Measurements from ENCODE around the gene PPP2R3A.

Gene PPP2R3A

DNA sequence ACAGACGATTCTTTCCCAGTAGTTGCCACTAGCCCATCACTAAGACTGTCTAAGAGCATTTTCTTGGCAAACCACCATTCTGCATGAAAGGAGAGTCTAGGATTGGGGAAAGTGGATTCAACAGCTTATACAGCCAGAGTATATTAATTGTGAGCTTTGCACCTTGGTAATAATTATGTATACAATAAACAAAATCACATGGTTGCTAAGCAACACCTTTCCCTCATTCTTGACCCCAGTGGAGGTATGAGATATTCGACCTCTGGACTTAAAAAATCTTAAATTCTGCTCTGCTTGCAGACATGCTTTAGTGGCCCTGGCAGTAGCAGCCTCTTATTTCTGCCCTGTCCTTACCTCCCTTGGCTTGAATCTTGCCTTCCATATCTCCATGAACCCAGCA lies 73.1 kb downstream of the PPP2R3A start:
- Histone ChIP-seq H3K27ac (no peak overlapping the region), H3K9me3 (replicated peaks in 1 of 11) (peaks cover 5 to 28% (median 12%) of the 10 kb centered on the region in 11 experiments; a peak in 17 of 22 replicates), H3K36me3 (no peaks in the 10 kb centered on the region), H3K27me3 (no peaks in the 10 kb centered on the region), H3K4me1 (peaks cover 0 to 6% (median 0%) of the 10 kb centered on the region in 10 experiments; a peak in 3 of 20 replicates), H3K4me2 (no peak overlapping the region), H3K4me3 (no peak overlapping the region), H3K9ac (no peak overlapping the region), H4K20me1 (no peaks in the 10 kb centered on the region)
- no peak for TF ChIP-seq Cebpa-rat (IDR thresholded peaks at IDR 0.05)

DNA sequence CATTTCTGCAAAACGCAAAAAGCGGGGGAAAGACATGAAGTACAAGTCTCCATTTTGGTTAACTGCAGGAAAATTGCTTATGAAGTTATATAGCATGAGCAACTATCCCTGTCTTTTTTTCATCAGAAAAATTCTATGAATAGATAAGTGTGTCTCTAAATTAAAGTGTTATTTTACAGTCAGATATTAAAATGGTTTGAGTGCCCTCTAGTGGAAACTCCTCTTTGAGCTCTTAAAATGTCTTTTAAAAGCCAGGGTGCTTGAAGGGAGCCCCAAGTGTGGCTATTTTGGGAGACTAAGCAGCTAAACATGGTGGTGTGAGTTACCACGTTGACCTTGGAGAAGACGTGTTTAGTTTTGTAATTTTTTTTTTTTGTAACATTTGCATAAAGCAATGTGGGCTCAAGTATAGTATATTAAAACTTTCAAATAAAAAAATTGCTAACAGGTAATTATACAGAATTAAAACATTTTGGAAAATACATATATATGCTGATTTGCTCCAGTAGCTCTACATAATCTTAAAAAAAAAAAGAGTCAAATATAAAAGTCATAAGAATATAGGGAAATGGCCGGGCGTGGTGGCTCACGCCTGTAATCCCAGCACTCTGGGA lies 77.2 kb downstream of the PPP2R3A start:
- TF ChIP-seq Cebpa-rat (IDR thresholded peaks at IDR 0.05), result no peak
- Histone ChIP-seq H3K9ac (no peak overlapping the region), H3K4me3 (no peak overlapping the region)

GRCh38 chr3:136044980-136045745 lies 79.6 kb downstream of the PPP2R3A start:
- Histone ChIP-seq H3K4me3 (no peak overlapping the region), H3K4me2 (no peak overlapping the region), H4K20me1 (no peaks in the 10 kb centered on the region), H3K4me1 (peaks cover 0 to 6% (median 0%) of the 10 kb centered on the region in 10 experiments; a peak in 4 of 20 replicates), H3K27ac (no peak overlapping the region), H3K9me3 (replicated peaks in 1 of 11) (no peaks in the 10 kb centered on the region), H3K9ac (no peak overlapping the region), H3K27me3 (no peaks in the 10 kb centered on the region), H3K36me3 (no peaks in the 10 kb centered on the region)
- no peak for TF ChIP-seq Cebpa-rat (IDR thresholded peaks at IDR 0.05)

More for the DNA sequence above, 77.2 kb downstream of the PPP2R3A start:
- peaks cover 0 to 6% (median 0%) of the 10 kb centered on the region in 10 experiments; a peak in 3 of 20 replicates for H3K4me1 ChIP-seq
- H3K4me2 ChIP-seq, result no peak overlapping the region
- no peaks in the 10 kb centered on the region for H3K9me3 ChIP-seq (replicated peaks in 1 of 11)
- H3K27ac ChIP-seq, result no peak overlapping the region
- no peaks in the 10 kb centered on the region for H3K27me3 ChIP-seq
- H3K36me3 ChIP-seq, result no peaks in the 10 kb centered on the region
- no peaks in the 10 kb centered on the region for H4K20me1 ChIP-seq

DNA sequence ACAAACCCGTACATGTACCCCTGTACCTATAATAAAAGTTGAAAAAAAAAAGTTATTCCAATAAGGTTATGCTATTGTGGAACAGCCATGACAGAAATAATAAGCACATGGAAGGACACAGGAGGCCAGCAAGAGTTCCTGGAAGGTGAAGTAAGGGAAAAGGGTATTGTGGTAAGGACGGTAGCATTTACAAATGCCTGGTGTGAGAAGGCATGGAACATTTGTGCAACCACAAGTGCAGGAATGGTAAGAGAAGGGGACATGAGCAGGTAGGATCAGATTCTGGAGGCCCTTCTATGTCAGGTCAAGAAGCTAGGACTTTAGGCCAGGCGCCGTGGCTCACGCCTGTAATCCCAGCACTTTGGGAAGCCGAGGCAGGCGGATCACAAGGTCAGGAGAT lies 82.5 kb downstream of the PPP2R3A start:
- peaks cover 0 to 6% (median 0%) of the 10 kb centered on the region in 10 experiments; a peak in 2 of 20 replicates for H3K4me1 ChIP-seq
- H3K9me3 ChIP-seq (replicated peaks in 1 of 11), result no peaks in the 10 kb centered on the region
- no peaks in the 10 kb centered on the region for H3K27me3 ChIP-seq
- no peak for TF ChIP-seq Cebpa-rat (IDR thresholded peaks at IDR 0.05)
- no peaks in the 10 kb centered on the region for H3K36me3 ChIP-seq
- H3K27ac ChIP-seq, result no peak overlapping the region
- H3K9ac ChIP-seq, result no peak overlapping the region
- H3K4me3 ChIP-seq, result no peak overlapping the region
- no peak overlapping the region for H3K4me2 ChIP-seq
- no peaks in the 10 kb centered on the region for H4K20me1 ChIP-seq

DNA sequence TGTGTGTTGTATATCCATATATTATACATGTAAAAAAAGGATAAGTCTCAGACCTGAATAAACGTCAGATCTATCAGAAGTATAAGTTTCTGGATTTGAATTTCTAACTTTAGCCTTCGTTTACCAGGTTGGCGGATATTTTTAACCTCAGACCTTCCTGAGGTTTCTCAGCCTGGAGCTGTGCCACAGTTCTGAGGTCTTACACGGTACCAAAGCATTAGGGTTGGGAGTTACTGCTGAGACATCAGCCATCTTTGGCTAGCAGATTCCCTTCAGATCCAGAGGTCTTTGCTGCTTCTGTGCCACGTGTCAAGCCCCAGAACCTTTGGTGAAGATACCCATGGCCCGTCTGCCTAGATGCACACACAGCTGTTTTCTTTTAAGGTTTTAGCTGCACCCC lies 84.7 kb downstream of the PPP2R3A start:
- no peak overlapping the region for H3K27ac ChIP-seq
- peaks cover 0 to 6% (median 0%) of the 10 kb centered on the region in 10 experiments; a peak in 2 of 20 replicates for H3K4me1 ChIP-seq
- peak overlapping the region in 1 of 11 experiments; percentile 16; a peak in 1 of 22 replicates for H3K4me2 ChIP-seq
- H3K36me3 ChIP-seq, result no peaks in the 10 kb centered on the region
- no peaks in the 10 kb centered on the region for H3K27me3 ChIP-seq
- no peak overlapping the region for H3K4me3 ChIP-seq
- no peaks in the 10 kb centered on the region for H3K9me3 ChIP-seq (replicated peaks in 1 of 11)
- H4K20me1 ChIP-seq, result no peaks in the 10 kb centered on the region
- TF ChIP-seq Cebpa-rat (IDR thresholded peaks at IDR 0.05), result no peak
- H3K9ac ChIP-seq, result no peak overlapping the region

DNA sequence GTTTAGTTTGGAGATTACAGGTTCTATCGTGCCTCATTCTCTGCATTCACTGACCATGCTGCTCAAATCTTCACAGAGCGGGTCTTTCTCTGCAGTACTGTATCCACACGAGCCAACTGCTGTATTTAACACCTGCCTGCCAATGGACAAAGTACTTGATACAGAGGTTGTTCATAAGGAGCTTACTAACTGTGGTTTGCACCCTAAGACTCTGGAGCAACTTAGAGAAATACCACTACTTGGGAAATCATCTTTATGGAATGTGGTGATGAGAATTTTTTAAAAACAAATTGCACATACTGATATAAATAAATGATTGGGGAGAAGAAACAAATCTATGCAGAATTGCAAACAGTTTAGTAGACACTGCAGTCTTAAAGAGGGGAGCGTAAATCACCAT lies 90.0 kb downstream of the PPP2R3A start:
- no peak overlapping the region for H3K4me2 ChIP-seq
- H3K9ac ChIP-seq, result no peak overlapping the region
- no peak for TF ChIP-seq Cebpa-rat (IDR thresholded peaks at IDR 0.05)
- no peaks in the 10 kb centered on the region for H4K20me1 ChIP-seq
- H3K27ac ChIP-seq, result no peak overlapping the region
- peaks cover 0 to 3% (median 0%) of the 10 kb centered on the region in 10 experiments; a peak in 2 of 20 replicates for H3K4me1 ChIP-seq
- no peak overlapping the region for H3K4me3 ChIP-seq
- H3K9me3 ChIP-seq (replicated peaks in 1 of 11), result peaks cover 4 to 13% (median 5%) of the 10 kb centered on the region in 11 experiments; a peak in 9 of 22 replicates
- H3K27me3 ChIP-seq, result no peaks in the 10 kb centered on the region
- H3K36me3 ChIP-seq, result no peaks in the 10 kb centered on the region

GRCh38 chr3:136067211-136067610 lies 101.7 kb downstream of the PPP2R3A start:
- H3K4me2 ChIP-seq, result no peak overlapping the region
- H3K27ac ChIP-seq, result no peak overlapping the region
- H3K9me3 ChIP-seq (replicated peaks in 1 of 11), result peaks cover 0 to 8% (median 4%) of the 10 kb centered on the region in 11 experiments; a peak in 6 of 22 replicates
- H3K36me3 ChIP-seq, result no peaks in the 10 kb centered on the region
- no peak overlapping the region for H3K4me3 ChIP-seq
- TF ChIP-seq Cebpa-rat (IDR thresholded peaks at IDR 0.05), result no peak
- H4K20me1 ChIP-seq, result no peaks in the 10 kb centered on the region
- H3K9ac ChIP-seq, result no peak overlapping the region
- H3K27me3 ChIP-seq, result no peaks in the 10 kb centered on the region
- peaks cover 0 to 22% (median 3%) of the 10 kb centered on the region in 10 experiments; a peak in 9 of 20 replicates for H3K4me1 ChIP-seq

DNA sequence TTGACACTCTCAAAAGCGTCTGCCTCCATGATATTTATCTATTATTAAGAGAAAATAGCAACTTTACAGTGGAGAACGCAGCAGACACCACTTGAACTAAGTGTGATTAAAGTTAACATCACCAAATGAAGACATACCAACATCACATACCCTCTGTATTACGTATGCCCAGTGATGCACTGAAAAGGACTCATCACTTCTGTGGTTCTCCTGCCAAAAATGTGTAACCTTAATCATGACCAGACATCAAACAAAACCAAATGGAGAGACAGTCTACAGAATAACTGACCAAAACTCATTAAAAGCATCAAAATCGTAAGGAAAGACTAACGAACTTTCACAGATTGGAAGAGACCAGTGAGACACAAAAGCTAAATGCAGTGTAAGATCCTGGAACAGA lies 103.2 kb downstream of the PPP2R3A start:
- no peaks in the 10 kb centered on the region for H3K27me3 ChIP-seq
- H3K27ac ChIP-seq, result no peak overlapping the region
- H4K20me1 ChIP-seq, result no peaks in the 10 kb centered on the region
- H3K9me3 ChIP-seq (replicated peaks in 1 of 11), result no peaks in the 10 kb centered on the region
- peaks cover 0 to 22% (median 3%) of the 10 kb centered on the region in 10 experiments; a peak in 9 of 20 replicates for H3K4me1 ChIP-seq
- no peak for TF ChIP-seq Cebpa-rat (IDR thresholded peaks at IDR 0.05)
- no peak overlapping the region for H3K4me2 ChIP-seq
- H3K36me3 ChIP-seq, result no peaks in the 10 kb centered on the region
- no peak overlapping the region for H3K9ac ChIP-seq
- no peak overlapping the region for H3K4me3 ChIP-seq

DNA sequence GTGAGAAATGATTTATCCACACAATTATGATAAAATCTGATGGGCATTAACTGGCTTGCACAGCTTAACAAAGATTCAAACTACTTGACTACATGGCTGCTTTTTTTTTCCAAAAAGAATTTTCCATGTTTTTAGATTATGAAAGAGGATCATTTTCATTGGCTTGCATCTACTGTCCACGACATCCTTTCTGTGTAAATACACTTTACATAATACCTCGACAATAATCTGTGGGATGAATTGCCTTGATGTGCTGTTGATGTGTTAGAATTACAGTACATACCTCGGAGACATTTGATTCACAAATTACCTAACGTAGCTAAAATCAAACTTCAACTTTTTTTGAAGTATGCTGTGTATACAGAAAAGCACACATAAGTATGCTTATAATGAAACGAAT lies 104.4 kb downstream of the PPP2R3A start:
- Histone ChIP-seq H3K4me3 (no peak overlapping the region), H3K27me3 (no peaks in the 10 kb centered on the region), H3K9ac (no peak overlapping the region), H3K4me2 (no peak overlapping the region), H3K9me3 (replicated peaks in 1 of 11) (no peaks in the 10 kb centered on the region), H3K36me3 (no peaks in the 10 kb centered on the region), H4K20me1 (no peaks in the 10 kb centered on the region), H3K4me1 (peaks cover 0 to 22% (median 3%) of the 10 kb centered on the region in 10 experiments; a peak in 9 of 20 replicates), H3K27ac (no peak overlapping the region)
- no peak for TF ChIP-seq Cebpa-rat (IDR thresholded peaks at IDR 0.05)

Measured in BLaER1 treated with 17β-estradiol and CSF1 and Interleukin-3, amounts not matched to agents 10 nM and 100 nM (cell line).